ENCODE data around the gene ATOX1.

ATOX1 gene

DNA sequence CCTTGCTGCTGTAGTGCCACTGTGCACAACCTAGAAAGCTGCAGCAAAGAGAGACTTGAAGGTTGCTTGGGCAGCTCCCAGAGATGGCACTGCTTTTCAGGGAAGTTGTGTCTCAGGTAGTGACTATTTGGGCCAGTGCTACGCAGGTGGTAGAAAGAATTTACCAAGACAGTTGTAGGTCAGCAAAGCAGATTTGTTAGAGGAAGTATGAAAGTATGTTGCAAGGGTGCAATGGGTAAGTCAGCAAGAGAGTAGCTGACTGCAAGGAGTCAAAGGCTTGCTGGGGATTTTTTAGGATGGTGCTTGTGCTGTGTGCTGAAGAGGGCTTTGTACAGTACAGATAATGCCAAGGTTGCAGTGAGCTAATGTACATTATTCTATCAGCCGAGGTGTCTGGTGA is 38.2 kb downstream of the ATOX1 start:
- no peaks in the 10 kb centered on the region for H3K36me3 ChIP-seq (ENCODE audit: control insufficient read depth, low read length)
- H4K20me1 ChIP-seq (ENCODE audit: control insufficient read depth, insufficient read depth, low read depth, low read length): no peaks in the 10 kb centered on the region
- H3K9me3 ChIP-seq (ENCODE audit: control insufficient read depth, insufficient read depth, low read length): no peaks in the 10 kb centered on the region
- H3K4me1 ChIP-seq (ENCODE audit: control insufficient read depth, low read length): peaks cover 57% of the 10 kb centered on the region
- no peak overlapping the region for H3K4me3 ChIP-seq (ENCODE audit: low read length)
- no peaks in the 10 kb centered on the region for H3K9me2 ChIP-seq (replicated peaks; ENCODE audit: control insufficient read depth, low read length)
- H3K27ac ChIP-seq (ENCODE audit: low read depth, low read length): no peak overlapping the region
- TF ChIP-seq, protein P1, sequence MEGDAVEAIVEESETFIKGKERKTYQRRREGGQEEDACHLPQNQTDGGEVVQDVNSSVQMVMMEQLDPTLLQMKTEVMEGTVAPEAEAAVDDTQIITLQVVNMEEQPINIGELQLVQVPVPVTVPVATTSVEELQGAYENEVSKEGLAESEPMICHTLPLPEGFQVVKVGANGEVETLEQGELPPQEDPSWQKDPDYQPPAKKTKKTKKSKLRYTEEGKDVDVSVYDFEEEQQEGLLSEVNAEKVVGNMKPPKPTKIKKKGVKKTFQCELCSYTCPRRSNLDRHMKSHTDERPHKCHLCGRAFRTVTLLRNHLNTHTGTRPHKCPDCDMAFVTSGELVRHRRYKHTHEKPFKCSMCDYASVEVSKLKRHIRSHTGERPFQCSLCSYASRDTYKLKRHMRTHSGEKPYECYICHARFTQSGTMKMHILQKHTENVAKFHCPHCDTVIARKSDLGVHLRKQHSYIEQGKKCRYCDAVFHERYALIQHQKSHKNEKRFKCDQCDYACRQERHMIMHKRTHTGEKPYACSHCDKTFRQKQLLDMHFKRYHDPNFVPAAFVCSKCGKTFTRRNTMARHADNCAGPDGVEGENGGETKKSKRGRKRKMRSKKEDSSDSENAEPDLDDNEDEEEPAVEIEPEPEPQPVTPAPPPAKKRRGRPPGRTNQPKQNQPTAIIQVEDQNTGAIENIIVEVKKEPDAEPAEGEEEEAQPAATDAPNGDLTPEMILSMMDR (IDR thresholded peaks at IDR 0.05; ENCODE audit: low read depth, low read length, poor library complexity, severe bottlenecking): no peak
- no peak for TF ChIP-seq EZH2phosphoT487 (IDR thresholded peaks at IDR 0.05; ENCODE audit: borderline replicate concordance, low read length)
- H3F3A ChIP-seq (ENCODE audit: control insufficient read depth, insufficient read depth): no peaks in the 10 kb centered on the region
- no peaks in the 10 kb centered on the region for H3K27me3 ChIP-seq (ENCODE audit: control insufficient read depth, low read length)
- H3K79me2 ChIP-seq (ENCODE audit: control insufficient read depth, low read length): no peaks in the 10 kb centered on the region
- peak overlapping the region; percentile 52; the same call in 1 of the 2 replicates for H3K4me2 ChIP-seq (ENCODE audit: low read length)

DNA sequence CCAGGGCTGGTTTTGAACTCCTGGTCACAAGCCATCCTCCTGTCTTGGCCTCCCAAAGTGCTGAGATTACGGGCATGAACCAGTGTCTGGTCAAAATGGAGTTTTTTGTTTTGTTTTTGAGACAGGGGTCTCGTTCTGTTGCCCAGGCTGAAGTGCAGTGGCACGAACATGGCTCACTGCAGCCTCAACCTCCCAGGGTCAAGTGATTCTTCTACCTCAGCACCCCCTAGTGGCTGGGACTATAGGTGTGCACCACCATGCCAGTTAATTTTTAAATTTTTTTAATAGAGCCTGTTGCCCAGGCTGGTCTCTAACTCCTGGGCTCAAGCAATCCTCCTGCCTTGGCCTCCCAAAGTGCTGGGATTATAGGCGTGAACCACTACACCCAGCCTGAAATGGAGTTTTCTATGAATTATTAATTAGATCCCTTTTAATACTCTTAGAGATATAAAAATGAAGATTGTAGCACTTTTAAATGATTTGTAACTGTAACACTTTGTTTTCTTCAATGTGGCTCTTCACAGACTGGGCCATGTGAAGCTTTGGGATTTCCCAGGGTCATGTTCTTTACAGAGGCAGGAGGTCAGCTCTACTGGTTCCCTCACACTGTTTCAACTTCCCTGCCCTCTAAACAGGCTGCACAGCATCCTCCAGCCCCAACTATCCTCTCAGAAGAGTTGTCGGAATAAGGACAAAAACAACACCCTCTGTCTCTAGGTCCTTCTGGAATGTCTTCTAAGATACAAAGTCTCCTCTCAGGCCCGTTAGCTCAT is 39.0 kb downstream of the ATOX1 start:
- H3K79me2 ChIP-seq (ENCODE audit: control insufficient read depth, low read length): no peaks in the 10 kb centered on the region

DNA sequence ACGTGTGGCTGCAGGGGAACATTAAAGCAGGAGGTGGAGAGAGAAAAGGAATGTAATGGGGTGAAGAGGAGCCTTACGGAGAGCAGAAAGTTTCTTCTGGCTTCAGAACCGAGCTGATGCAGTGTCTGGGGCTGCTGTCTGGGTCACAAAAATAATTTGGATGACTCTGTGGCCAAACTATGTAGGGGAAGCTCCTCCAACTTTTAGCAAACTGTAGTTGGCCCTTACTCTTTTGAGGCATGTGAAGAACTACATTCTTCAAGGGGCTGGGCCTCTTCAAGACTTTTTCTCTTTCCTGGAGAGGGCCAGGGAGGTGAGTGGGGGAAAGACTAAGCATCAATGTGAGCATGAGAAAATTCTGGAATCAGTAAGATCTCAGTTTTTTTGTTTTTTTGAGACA is 39.8 kb downstream of the ATOX1 start:
- Histone ChIP-seq H3K36me3 (ENCODE audit: control insufficient read depth, low read length) (no peaks in the 10 kb centered on the region), H3K9me3 (ENCODE audit: control insufficient read depth, insufficient read depth, low read length) (no peaks in the 10 kb centered on the region), H3F3A (ENCODE audit: control insufficient read depth, insufficient read depth) (no peaks in the 10 kb centered on the region), H3K27ac (ENCODE audit: low read depth, low read length) (no peak overlapping the region), H3K4me3 (ENCODE audit: low read length) (no peak overlapping the region), H3K27me3 (ENCODE audit: control insufficient read depth, low read length) (no peaks in the 10 kb centered on the region), H4K20me1 (ENCODE audit: control insufficient read depth, insufficient read depth, low read depth, low read length) (no peaks in the 10 kb centered on the region), H3K4me2 (ENCODE audit: low read length) (no peak overlapping the region), H3K9me2 (replicated peaks; ENCODE audit: control insufficient read depth, low read length) (no peaks in the 10 kb centered on the region), H3K4me1 (ENCODE audit: control insufficient read depth, low read length) (peaks cover 57% of the 10 kb centered on the region), H3K79me2 (ENCODE audit: control insufficient read depth, low read length) (no peaks in the 10 kb centered on the region)
- TF ChIP-seq, protein P1 (IDR thresholded peaks at IDR 0.05; ENCODE audit: low read depth, low read length, poor library complexity, severe bottlenecking): no peak
- no peak for TF ChIP-seq EZH2phosphoT487 (IDR thresholded peaks at IDR 0.05; ENCODE audit: borderline replicate concordance, low read length)

More for the DNA sequence above, 39.0 kb downstream of the ATOX1 start:
- Histone ChIP-seq H3K27me3 (ENCODE audit: control insufficient read depth, low read length) (no peaks in the 10 kb centered on the region), H4K20me1 (ENCODE audit: control insufficient read depth, insufficient read depth, low read depth, low read length) (no peaks in the 10 kb centered on the region), H3K4me1 (ENCODE audit: control insufficient read depth, low read length) (peaks cover 57% of the 10 kb centered on the region), H3K9me3 (ENCODE audit: control insufficient read depth, insufficient read depth, low read length) (no peaks in the 10 kb centered on the region), H3K9me2 (replicated peaks; ENCODE audit: control insufficient read depth, low read length) (no peaks in the 10 kb centered on the region), H3K4me2 (ENCODE audit: low read length) (no peak overlapping the region), H3F3A (ENCODE audit: control insufficient read depth, insufficient read depth) (no peaks in the 10 kb centered on the region), H3K36me3 (ENCODE audit: control insufficient read depth, low read length) (no peaks in the 10 kb centered on the region), H3K4me3 (ENCODE audit: low read length) (no peak overlapping the region), H3K27ac (ENCODE audit: low read depth, low read length) (no peak overlapping the region)
- TF ChIP-seq, protein P1 (IDR thresholded peaks at IDR 0.05; ENCODE audit: low read depth, low read length, poor library complexity, severe bottlenecking): peak; percentile 63
- TF ChIP-seq EZH2phosphoT487 (IDR thresholded peaks at IDR 0.05; ENCODE audit: borderline replicate concordance, low read length): no peak

All from DOHH2 (cell line).